Measurements from ENCODE around the gene ARHGEF28.

DNA sequence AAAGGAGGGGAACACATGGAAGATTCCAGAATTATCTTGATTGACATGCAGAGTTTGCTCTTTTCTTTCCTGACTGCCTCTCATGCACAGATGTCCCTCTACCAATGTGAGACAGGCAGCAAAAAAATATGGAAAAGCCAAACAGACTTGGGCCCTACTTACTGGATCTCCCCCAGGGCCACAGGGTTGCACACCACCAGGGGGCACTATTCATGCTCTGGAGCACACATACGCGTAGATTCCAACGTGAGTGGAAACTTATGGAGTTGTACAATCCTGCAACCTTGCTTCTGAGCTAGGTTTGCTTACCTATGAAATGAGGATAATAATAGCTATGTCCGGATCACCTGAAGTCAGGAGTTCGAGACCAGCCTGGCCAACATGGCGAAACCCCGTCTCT lies 319.5 kb downstream of the ARHGEF28 start:
- TF ChIP-seq SIN3A (IDR thresholded peaks at IDR 0.05; ENCODE audit: borderline replicate concordance, insufficient read depth, low read length) (no peak), POLR2AphosphoS5 (IDR thresholded peaks at IDR 0.05; ENCODE audit: low read depth, low read length) (no peak), TAF1 (IDR thresholded peaks at IDR 0.05; ENCODE audit: borderline replicate concordance, insufficient read depth, low read length) (no peak), FOXP2 (optimal IDR thresholded peaks at IDR 0.05; ENCODE audit: borderline replicate concordance, extremely low read depth, extremely low read length, insufficient read depth) (no peak)
- TF ChIP-seq, protein P1, sequence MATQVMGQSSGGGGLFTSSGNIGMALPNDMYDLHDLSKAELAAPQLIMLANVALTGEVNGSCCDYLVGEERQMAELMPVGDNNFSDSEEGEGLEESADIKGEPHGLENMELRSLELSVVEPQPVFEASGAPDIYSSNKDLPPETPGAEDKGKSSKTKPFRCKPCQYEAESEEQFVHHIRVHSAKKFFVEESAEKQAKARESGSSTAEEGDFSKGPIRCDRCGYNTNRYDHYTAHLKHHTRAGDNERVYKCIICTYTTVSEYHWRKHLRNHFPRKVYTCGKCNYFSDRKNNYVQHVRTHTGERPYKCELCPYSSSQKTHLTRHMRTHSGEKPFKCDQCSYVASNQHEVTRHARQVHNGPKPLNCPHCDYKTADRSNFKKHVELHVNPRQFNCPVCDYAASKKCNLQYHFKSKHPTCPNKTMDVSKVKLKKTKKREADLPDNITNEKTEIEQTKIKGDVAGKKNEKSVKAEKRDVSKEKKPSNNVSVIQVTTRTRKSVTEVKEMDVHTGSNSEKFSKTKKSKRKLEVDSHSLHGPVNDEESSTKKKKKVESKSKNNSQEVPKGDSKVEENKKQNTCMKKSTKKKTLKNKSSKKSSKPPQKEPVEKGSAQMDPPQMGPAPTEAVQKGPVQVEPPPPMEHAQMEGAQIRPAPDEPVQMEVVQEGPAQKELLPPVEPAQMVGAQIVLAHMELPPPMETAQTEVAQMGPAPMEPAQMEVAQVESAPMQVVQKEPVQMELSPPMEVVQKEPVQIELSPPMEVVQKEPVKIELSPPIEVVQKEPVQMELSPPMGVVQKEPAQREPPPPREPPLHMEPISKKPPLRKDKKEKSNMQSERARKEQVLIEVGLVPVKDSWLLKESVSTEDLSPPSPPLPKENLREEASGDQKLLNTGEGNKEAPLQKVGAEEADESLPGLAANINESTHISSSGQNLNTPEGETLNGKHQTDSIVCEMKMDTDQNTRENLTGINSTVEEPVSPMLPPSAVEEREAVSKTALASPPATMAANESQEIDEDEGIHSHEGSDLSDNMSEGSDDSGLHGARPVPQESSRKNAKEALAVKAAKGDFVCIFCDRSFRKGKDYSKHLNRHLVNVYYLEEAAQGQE (IDR thresholded peaks at IDR 0.05; ENCODE audit: insufficient read depth in 1 of 2, low read depth in 2 of 2, low read length in 2 of 2) = no peak
